ENCODE measurements around the gene PLEKHB1.
"Not testable (repeated sequence)": the region's sequence is repeated elsewhere in the genome, so short reads cannot be mapped to it uniquely, and the experiment has no call there.

Gene PLEKHB1

DNA sequence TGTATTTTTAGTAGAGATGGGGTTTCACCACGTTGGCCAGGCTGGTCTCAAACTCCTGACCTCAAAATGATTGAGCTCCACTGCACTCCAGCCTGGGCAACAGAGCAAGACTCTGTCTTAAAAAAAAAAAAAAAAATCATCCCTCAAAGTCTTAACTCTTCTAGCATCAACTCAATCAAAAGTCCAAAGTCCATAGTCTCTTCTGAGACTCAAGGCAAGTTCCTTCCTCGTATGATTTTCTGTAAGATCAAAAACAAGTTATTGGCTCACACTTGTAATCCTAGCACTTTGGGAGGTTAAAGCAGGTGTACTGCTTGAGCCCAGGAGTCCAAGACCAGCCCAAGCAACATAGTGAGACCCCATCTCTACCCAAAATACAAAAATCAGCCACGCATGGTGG is 24.4 kb downstream of the PLEKHB1 start:
- in situ Hi-C loops (cut with MboI; ENCODE audit: low sequenced_read_pairs) = no loop called here

DNA sequence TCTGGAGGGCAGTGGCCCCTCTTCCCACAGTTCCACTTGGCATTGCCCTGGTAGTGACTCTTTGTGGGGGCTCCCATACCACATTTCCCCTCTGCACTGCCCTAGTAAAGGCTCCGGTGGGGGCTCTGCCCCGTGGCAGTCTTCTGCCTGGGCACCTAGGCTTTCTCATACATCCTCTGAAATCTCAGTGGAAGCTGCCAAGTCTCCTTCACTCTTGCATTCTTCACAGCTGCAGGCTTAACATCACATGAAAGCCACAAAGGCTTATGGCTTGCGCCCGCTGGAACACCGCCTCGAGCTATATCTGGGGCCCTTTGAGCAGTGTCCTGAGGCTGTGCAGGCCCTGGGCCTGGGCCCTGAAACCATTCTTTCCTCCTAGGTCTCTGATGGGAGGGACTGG is 25.3 kb downstream of the PLEKHB1 start:
- in situ Hi-C loops (cut with MboI; ENCODE audit: low sequenced_read_pairs) = no loop called here

DNA sequence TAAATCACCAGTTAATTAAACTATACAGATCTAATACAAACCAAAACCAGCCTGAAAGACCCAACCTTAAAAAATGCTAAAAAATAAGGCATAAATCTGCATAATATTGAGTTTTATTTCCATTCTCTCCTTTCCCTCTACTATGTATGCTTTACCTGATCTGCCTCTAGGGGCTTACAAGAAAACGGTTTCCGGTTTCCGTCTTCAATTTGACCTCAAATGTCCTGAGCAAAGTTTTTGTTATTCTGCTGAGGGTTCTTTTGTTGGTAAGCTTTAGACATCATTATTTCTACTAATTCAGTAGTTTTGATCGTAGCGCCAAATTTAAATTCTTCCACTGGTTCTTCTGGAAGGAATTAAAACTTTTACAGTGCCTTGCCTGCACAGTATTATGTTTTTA is 30.2 kb downstream of the PLEKHB1 start:
- in situ Hi-C loops (cut with MboI; ENCODE audit: low sequenced_read_pairs) = not testable (repeated sequence)

DNA sequence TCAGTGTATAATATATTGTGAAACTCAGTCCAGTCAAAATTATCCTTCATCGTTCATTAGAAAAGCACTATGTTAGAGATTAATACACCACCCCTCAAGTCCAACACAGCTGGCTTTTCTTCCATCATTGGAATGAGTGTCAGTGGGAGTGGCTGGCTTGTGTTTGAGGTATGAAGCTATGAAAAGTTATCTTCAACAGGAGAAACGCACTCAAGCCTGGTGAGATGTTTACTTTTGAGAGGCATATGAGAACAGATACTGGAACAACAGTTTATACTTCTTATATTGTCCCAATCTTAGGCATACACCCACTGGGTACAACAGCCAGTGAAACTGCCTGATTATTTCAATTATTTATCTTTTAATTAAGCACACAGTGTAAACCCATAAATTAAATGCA is 34.3 kb downstream of the PLEKHB1 start:
- in situ Hi-C loops (cut with MboI; ENCODE audit: low sequenced_read_pairs) = no loop called here

DNA sequence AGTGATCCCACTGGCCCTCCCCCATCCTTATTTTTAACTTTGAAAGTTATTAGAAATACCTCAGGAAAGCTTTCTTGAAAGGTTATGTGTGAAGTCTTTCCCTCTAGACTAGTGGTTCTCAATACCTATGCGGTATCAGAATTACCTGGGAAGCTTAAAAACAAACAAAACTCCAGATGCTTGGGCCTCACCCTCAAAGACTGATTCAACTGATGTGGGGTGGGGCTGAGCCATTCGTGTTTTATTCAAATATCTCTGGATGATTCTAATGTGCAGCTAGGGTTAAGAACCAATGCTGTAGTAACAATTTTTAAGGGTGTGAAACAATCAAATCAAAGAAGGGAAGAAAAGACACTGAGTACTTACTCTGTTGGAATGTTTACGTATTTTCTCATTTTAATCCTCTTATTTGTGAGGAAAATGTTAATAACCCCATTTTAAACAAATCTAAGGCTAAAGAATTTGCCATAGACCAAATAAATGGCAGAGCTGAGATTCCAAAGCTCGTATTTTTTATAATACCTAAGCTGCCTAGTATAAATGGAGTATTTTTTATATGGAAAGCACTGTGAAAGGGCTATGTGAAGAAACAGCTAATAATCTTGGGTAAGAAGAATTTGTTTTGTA is 47.6 kb downstream of the PLEKHB1 start:
- in situ Hi-C loops (cut with MboI; ENCODE audit: low sequenced_read_pairs) = no loop called here

DNA sequence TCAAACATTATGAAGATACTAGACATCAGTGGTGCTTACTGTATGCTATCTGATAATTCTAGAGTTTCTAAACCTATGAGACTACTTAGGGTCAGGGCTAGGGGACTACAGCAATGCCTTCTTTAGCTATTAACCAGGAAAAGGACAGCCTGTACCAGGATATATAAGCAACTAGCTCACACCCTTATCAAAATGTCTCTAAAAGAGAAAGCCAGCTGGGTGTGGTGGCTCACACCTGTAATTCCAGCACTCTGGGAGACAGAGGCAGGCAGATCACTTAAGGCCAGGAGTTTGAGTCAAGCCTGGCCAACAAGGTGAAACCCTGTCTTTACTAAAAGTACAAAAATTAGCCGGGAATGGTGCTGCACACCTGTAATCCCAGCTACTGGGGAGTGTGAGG is 58.7 kb downstream of the PLEKHB1 start:
- in situ Hi-C loops (cut with MboI; ENCODE audit: low sequenced_read_pairs) = no loop called here

DNA sequence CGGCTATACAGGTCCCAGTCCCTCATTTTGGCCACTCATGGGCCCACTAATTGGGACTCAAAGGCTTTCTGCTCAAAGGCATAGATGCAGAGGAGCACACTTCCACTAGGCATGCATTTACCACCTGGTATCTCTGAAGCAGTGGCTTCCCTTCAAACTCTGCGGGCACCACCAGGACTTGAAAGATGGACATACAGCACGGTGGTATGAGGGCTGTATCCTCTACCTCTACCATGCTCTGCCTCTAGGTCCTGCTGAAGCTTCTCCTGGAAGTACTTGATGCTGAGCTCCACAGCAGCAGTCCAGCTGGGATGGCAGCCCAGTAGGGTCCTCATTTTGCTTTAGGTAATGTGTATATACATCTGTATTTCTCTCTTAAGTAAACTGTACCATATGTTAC is 64.6 kb downstream of the PLEKHB1 start:
- in situ Hi-C loops (cut with MboI; ENCODE audit: low sequenced_read_pairs) = no loop called here

Data from HL-60/S4 treated with phorbol 12-myristate 13-acetate at 8.2 ng/mL for 4 days and 3 days (cell line).